GM19438 (cell line): ENCODE data around the gene SLC9A1.
A peak's percentile ranks its signal among the peaks of the same experiment; 100 is the strongest.
"Not testable (repeated sequence)": the region's sequence is repeated elsewhere in the genome, so short reads cannot be mapped to it uniquely, and the experiment has no call there.

ENCODE experiments used
- ATAC-seq: cut with Tn5 transposase; IDR thresholded peaks from one replicate; pipeline ENCODE4 v1.9.1; 2021; ENCODE audit warnings: low read depth; ENCODE audit not compliant: unreplicated experiment

Gene SLC9A1

GRCh38 chr1:27135541-27136235 lies 19.2 kb downstream of the SLC9A1 start:
- no peak for ATAC-seq

DNA sequence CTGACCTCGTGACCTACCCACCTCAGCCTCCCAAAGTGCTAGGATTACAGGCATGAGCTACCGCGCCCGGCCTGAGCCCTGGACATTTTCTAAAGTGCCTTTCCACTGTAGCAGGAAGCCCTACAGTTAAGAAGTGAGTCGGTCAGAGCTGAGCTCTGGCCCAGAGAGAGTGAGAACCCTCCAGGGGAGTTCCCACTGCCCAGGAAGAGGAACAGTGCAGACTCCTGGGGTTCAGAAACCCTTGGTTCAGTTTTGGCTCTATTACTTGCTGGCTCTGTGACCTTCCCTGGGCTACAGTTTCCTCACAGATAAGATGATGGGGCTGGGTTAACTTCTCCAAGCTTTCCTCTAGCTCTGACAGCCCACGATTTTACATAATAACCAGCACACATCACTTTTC lies 20.9 kb downstream of the SLC9A1 start:
- no peak for ATAC-seq

DNA sequence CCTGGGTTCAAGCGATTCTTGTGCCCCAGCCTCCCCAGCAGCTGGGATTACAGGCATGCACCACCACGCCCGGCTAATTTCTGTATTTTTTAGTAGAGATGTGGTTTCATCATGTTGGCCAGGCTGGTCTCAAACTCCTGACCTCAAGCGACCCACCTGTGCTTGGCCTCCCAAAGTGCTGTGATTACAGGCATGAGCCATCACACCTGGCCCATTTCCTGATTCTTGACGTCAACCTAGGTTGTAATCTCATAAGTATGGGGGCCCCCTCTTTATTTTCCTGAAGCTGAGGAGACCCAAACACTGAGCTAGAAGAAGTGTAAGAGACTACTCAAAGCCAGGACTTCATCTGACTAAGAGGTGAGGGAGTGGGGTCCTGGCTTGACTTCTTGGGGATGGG lies 21.8 kb downstream of the SLC9A1 start:
- ATAC-seq: no peak

DNA sequence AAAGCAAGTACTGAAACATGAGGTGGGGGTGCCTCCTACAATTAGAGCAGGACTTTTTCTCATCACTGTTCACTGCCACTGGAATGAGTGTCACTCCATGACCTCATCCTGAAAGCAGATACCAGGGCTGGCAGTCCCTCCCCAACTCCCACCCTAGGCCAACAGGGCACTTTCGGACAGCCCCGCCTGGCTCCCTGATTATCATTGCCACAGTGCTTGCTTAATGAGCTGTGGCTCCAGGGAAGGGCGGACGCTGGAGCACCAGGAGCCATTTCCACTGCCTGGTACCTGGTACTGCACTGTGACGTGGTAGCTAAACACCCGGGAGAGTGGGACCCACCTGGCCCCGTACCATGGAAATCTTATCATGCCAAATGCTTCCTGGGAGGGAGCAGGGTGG lies 22.3 kb downstream of the SLC9A1 start:
- no peak for ATAC-seq

- no peak for ATAC-seq
These were observed 22.8 kb downstream of the SLC9A1 start for GRCh38 chr1:27132147-27132546.

GRCh38 chr1:27130798-27131197 lies 24.1 kb downstream of the SLC9A1 start:
- no peak for ATAC-seq

GRCh38 chr1:27129225-27129624 lies 25.7 kb downstream of the SLC9A1 start:
- no peak for ATAC-seq

DNA sequence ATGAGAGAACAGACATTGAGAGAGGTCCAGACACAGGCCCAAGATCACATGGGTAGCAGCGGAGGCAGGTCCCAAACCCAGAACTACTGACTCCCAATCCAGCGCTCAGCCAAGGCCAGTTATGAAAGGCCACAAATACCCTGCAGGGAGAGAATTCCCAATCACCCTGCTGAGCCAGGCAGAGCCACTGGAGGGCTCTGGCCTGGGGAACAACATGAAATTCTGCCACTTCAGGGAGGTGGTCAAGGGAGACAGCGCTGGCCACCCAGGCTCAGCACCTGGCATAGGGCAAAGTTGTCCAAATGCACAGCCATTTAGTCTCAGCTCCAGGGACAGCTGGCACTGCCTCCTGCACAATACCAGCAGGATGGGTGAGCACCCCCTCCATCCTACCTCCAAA lies 27.5 kb downstream of the SLC9A1 start:
- no peak for ATAC-seq

- no peak for ATAC-seq
These were observed 28.5 kb downstream of the SLC9A1 start for GRCh38 chr1:27126391-27126790.

DNA sequence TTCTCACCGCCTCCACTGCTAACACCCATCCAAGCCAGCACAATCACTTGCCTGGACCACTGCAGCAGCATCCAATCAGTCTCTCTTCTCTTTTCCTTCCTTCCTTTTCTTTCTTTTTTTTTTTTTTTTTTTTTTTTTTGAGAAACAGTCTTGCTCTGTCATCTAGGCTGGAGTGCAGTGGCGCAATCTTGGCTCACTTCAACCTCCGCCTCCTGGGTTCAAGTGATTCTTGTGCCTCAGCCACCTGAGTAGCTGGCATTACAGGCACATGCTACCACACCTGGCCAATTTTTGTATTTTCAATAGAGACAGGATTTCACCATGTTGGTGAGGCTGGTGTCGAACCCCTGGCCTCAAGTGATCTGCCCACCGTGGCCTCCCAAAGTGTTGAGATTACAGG lies 29.8 kb downstream of the SLC9A1 start:
- ATAC-seq: not testable (repeated sequence)

DNA sequence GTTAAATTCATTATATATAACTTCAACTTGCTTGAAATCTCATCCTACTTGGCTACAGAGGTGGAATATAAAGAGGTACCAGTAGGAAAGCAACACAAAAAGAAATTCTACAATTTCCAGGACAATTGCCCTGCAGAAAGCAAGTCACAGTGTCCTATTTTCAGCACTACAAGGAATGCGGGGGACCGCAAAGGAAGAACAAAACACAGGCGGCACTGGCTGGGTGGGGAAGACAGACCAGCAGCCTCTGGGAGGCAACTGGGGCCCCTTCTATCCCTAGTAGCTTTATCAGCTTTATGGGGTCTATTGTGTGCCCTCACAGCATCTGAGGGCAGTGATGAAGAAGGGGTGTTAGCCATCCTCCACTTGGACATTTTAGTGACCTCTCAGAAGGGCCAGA lies 30.5 kb downstream of the SLC9A1 start:
- no peak for ATAC-seq

DNA sequence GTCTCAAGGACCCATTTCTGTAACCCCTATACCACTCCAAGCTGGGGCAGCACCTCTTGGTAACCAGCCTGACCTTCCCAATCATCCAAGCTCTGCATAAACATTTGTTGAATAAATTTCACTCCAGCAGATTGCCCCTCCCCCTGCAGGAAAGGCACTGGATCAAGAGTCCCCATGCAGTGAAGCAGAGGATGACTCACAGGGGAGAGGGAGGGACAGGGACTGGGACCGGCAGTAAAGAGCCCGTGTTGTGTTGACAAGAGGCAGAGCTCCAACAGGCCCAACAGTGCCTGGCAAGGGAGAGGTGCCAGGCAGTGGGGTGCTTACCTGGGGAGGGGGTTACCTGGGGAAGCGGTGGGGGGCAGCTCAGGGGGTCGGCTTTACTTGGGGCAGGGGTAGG lies 32.3 kb downstream of the SLC9A1 start:
- no peak for ATAC-seq

GRCh38 chr1:27120854-27121253 lies 34.1 kb downstream of the SLC9A1 start:
- ATAC-seq: no peak

DNA sequence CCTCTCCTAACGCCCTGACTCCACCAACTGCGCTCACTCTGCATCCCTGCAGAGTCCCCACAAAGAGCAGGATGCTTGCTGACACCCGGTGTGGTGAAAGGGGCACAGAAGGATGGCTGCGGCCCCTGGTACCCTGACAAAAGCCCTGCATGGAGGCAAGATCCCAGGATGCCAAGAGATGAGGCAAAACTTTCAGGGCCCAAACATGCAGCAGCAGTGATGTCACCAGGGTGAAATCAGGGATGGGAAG lies 36.6 kb downstream of the SLC9A1 start:
- ATAC-seq: no peak

GRCh38 chr1:27117733-27118439 lies 37.0 kb downstream of the SLC9A1 start:
- ATAC-seq: no peak

DNA sequence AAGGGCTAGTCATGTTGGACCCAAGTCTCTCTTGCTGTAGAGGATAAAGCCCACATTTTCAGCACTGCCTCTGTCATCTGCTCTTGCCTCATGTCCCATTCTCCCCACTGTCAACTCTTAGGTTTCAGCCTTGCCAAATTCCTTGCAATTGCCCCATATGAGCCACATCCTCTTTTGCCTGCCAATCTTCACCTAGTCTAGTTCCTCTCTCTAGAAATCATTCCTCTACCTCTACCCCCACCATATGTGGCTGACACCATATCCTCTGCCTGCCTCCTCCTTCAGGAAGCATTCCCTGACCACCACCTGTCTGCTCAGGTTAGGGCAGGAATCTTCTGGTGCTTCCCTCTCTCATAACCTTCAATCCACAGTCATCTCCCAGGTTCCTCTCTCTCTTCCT lies 38.2 kb downstream of the SLC9A1 start:
- ATAC-seq: no peak

- ATAC-seq: no peak
These were observed 38.7 kb downstream of the SLC9A1 start for GRCh38 chr1:27116232-27116631.

DNA sequence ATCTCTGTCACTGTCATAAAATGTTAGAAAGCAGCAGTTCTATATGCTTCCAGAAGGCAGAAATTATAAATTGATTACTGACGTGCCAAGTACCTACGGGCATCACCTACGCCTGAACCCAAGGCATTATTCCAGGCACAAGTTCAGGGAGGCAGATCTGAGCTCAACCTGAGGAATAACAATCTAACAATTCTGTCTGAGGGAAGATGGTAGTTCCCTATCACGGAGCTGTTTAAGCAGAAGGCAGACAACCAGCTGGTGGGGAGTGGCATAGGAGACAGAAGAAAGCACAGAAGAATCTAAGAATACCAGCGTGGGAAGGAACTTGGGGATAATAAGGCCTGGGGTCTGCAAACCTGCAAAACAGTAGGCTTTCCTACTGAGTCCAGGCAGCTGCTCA lies 40.4 kb downstream of the SLC9A1 start:
- no peak for ATAC-seq

DNA sequence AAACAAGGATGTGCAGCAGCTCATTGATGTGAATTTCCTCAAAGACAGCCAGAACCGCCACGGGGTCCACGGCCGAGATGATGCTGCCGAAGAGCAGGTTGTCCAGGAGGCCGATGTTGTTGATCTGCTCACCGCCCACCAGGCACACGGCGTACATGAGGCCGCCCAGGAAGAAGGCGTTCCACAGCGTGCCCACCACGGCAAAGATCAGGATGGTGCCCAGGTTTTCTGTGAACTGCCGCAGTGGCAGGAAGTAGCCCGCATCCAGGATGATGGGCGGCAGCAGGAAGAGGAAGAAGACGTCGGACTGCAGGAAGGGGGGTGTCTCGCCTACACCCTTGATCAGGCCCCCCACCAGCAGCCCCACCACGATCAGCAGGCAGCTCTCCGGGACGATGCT lies 41.1 kb downstream of the SLC9A1 start:
- ATAC-seq: no peak

DNA sequence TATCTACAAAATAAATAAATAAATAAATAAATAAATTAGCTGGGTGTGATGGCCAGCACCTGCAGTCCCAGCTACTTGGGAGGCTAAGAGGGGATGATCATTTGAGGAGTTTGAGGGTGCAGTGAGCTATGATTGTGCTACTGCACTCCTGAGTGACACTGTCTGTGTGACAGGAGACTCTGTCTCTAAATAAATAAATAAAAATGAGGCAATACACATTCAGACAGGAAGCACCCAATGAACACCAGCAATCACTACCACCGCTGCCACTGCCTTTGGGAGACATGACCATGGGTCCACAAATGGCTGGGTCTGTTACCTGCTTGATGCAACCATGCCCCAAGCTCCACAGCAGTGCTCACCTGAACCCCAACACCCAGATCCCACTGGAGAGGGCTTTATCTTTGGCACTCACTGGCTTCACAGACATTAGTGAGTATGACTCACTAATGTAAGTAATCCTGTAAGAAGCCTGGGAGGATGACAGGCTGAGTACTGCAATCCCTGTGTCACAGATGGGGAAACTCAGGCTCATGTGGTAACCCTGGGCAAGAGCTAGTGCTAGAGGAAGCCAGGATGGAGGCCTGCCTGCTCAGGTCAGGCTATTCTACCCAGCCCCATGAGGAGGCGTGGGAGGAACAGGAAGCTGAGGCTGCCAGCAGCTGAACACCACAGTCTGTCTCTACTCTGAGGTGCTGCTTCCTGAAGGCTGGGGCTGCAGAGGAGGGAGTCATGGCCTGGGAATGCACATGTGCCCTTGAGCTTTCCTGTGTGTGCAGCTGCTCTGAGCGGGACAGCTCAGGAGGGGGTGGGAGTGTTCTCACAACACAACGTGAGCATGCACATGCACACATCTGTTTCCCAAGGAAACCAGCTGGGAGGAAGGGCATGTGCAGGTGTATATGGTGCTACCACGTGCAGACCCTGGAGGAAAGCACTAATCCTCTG lies 43.0 kb downstream of the SLC9A1 start:
- ATAC-seq: peak; percentile 83

GRCh38 chr1:27109103-27109822 lies 45.7 kb downstream of the SLC9A1 start:
- no peak for ATAC-seq
